Measurements from ENCODE around the gene SMDT1. TPM values are rescaled to one million over a fixed set of nuclear protein-coding genes. Genes with fewer than 3 reads are reported as not detected.
"Not testable (repeated sequence)": the region's sequence is repeated elsewhere in the genome, so short reads cannot be mapped to it uniquely, and the experiment has no call there.

SMDT1 gene
- polyA plus RNA-seq, 3 donors, result 41.8 to 182 (median 180) TPM

GRCh38 chr22:42130639-42131431, 51.3 kb downstream of the SMDT1 start, which contains the start of gene CYP2D6:
CYP2D6 (minus strand) TSS chr22:42130810; CDS start chr22:42130791, 19 bp downstream.
- not testable (repeated sequence) for H3K27ac Mint-ChIP-seq
- 94% methylated on average over 9 of the region's 14 CpGs for WGBS (ENCODE audit: insufficient coverage)

GRCh38 chr22:42131562-42131961, 52.1 kb downstream of the SMDT1 start:
- Histone ChIP-seq H3K9ac (ENCODE audit: insufficient read depth, low read length, poor library complexity, severe bottlenecking) (no peak overlapping the region), H3K4me1 (ENCODE audit: control insufficient read depth in 1 of 2, insufficient read depth in 2 of 2, low read length in 2 of 2) (no peaks in the 10 kb centered on the region), H4K20me1 (ENCODE audit: insufficient read depth, low read length) (no peaks in the 10 kb centered on the region), H3K79me2 (ENCODE audit: insufficient read depth, low read length) (no peaks in the 10 kb centered on the region), H3K4me3 (replicated peaks in 1 of 3; ENCODE audit: low read depth in 2 of 3, low read length in 3 of 3) (no peak overlapping the region), H3K36me3 (replicated peaks in 1 of 2; ENCODE audit: control insufficient read depth in 1 of 2, insufficient read depth in 2 of 2, low read length in 2 of 2) (no peaks in the 10 kb centered on the region), H3K27me3 (ENCODE audit: control insufficient read depth in 2 of 2, insufficient read depth in 2 of 2, low read length in 2 of 2) (peaks cover 0 to 3% of the 10 kb centered on the region in 2 donors), H3K4me2 (replicated peaks; ENCODE audit: extremely low read depth, low read length, poor library complexity, severe bottlenecking) (no peak overlapping the region), H3K9me3 (replicated peaks in 1 of 2; ENCODE audit: control insufficient read depth in 1 of 2, insufficient read depth in 1 of 2, low read length in 2 of 2) (peaks cover 0 to 3% of the 10 kb centered on the region in 2 donors), H2AFZ (ENCODE audit: insufficient read depth, low read depth, low read length, poor library complexity, severe bottlenecking) (no peak overlapping the region), H3K27ac (ENCODE audit: low read depth in 1 of 2, low read length in 2 of 2) (no peak overlapping the region)
- DNase-seq, result no peak
- peaks cover 7 to 21% (median 12%) of the 10 kb centered on the region in 3 donors for H3K27me3 Mint-ChIP-seq (ENCODE audit: low read depth in 3 of 3)
- H3K9me3 Mint-ChIP-seq, result peaks cover 0 to 5% (median 1%) of the 10 kb centered on the region in 7 donors
- no peak overlapping the region for H3K4me3 Mint-ChIP-seq
- no peak overlapping the region for H3K27ac Mint-ChIP-seq
- no peak for TF ChIP-seq CTCF (IDR thresholded peaks at IDR 0.05)
- intact Hi-C loops (cut with micrococcal nuclease), result no loop called here
- WGBS (ENCODE audit: insufficient coverage), result 84% methylated on average over 3 of the region's 8 CpGs
- peaks cover 2% of the 10 kb centered on the region for H3K4me1 Mint-ChIP-seq
- no peaks in the 10 kb centered on the region for H3K36me3 Mint-ChIP-seq

More at GRCh38 chr22:42130639-42131431, 51.3 kb downstream of the SMDT1 start, which contains the start of gene CYP2D6:
- H3K9me3 Mint-ChIP-seq; DNase-seq; H3K27ac ChIP-seq (ENCODE audit: low read depth in 1 of 2, low read length in 2 of 2); H3K4me1 ChIP-seq (ENCODE audit: control insufficient read depth in 1 of 2, insufficient read depth in 2 of 2, low read length in 2 of 2); H3K36me3 ChIP-seq (replicated peaks in 1 of 2; ENCODE audit: control insufficient read depth in 1 of 2, insufficient read depth in 2 of 2, low read length in 2 of 2); H3K27me3 ChIP-seq (ENCODE audit: control insufficient read depth in 2 of 2, insufficient read depth in 2 of 2, low read length in 2 of 2); H3K4me3 ChIP-seq (replicated peaks in 1 of 3; ENCODE audit: low read depth in 2 of 3, low read length in 3 of 3); H3K79me2 ChIP-seq (ENCODE audit: insufficient read depth, low read length); H3K9me3 ChIP-seq (replicated peaks in 1 of 2; ENCODE audit: control insufficient read depth in 1 of 2, insufficient read depth in 1 of 2, low read length in 2 of 2); H4K20me1 ChIP-seq (ENCODE audit: insufficient read depth, low read length); H3K9ac ChIP-seq (ENCODE audit: insufficient read depth, low read length, poor library complexity, severe bottlenecking); H3K4me2 ChIP-seq (replicated peaks; ENCODE audit: extremely low read depth, low read length, poor library complexity, severe bottlenecking); H3K4me1 Mint-ChIP-seq; H3K36me3 Mint-ChIP-seq; H2AFZ ChIP-seq (ENCODE audit: insufficient read depth, low read depth, low read length, poor library complexity, severe bottlenecking); intact Hi-C loops (cut with micrococcal nuclease); H3K4me3 Mint-ChIP-seq: not testable (repeated sequence)
- peaks cover 7 to 21% (median 12%) of the 10 kb centered on the region in 3 donors for H3K27me3 Mint-ChIP-seq (ENCODE audit: low read depth in 3 of 3)
